GM12874 (cell line): Measurements from ENCODE around the gene TNFRSF19.

ENCODE experiments used
- TF ChIP-seq, protein P1 (sequence below): IDR thresholded peaks from 2 replicates; pipeline ENCODE4 v1.5.1; 2011; ENCODE audit warnings: low read depth, mild to moderate bottlenecking, control low read depth, low read length, moderate library complexity; ENCODE audit not compliant: insufficient read depth

The TNFRSF19 gene

DNA sequence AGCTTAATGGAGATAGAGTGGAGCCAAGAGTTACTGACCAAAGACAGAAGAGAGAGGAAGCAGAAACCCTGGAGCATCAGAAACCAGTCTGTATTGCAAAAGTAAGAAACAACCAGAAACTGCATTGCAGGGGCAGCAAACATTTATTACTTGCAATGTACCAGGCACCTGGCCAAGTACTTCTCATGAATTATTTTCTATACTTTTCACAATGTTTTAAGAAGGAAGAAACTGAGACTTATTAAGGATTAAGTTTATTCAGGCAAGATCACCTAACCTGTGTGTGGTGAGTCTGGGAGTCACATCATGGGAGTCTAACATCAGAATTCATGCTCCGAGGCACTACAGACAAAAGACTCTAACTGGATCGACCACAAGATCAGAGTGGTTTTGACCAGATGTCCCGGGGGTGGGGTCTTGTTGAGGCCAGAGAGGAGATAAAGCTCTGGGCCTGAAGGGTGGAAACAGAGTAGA is 47.4 kb downstream of the TNFRSF19 start:
- TF ChIP-seq, protein P1, sequence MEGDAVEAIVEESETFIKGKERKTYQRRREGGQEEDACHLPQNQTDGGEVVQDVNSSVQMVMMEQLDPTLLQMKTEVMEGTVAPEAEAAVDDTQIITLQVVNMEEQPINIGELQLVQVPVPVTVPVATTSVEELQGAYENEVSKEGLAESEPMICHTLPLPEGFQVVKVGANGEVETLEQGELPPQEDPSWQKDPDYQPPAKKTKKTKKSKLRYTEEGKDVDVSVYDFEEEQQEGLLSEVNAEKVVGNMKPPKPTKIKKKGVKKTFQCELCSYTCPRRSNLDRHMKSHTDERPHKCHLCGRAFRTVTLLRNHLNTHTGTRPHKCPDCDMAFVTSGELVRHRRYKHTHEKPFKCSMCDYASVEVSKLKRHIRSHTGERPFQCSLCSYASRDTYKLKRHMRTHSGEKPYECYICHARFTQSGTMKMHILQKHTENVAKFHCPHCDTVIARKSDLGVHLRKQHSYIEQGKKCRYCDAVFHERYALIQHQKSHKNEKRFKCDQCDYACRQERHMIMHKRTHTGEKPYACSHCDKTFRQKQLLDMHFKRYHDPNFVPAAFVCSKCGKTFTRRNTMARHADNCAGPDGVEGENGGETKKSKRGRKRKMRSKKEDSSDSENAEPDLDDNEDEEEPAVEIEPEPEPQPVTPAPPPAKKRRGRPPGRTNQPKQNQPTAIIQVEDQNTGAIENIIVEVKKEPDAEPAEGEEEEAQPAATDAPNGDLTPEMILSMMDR = no peak

- TF ChIP-seq, protein P1 = no peak
Measured at GRCh38 chr13:23618341-23618740, 48.1 kb downstream of the TNFRSF19 start.

- TF ChIP-seq, protein P1 = no peak
Measured at GRCh38 chr13:23619068-23619855, 49.0 kb downstream of the TNFRSF19 start.

- TF ChIP-seq, protein P1 = no peak
Measured at GRCh38 chr13:23620211-23620610, 50.0 kb downstream of the TNFRSF19 start.

GRCh38 chr13:23620613-23621315 is 50.6 kb downstream of the TNFRSF19 start:
- TF ChIP-seq, protein P1 = no peak

DNA sequence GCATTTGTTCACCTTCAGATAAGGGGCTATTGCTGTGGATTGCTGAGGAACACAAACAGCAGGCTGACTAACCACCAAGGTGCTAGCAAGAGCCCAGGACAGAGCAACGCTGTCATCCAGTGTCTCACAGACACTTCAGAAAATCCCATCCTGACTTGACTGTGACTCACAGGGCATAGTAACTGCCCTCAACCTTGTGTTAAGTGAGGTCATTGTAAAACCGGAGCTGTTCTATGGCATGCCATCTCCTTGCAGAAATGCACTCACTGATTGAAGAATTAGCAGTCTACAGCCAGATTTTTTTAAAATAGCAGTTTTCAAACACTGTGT is 51.1 kb downstream of the TNFRSF19 start:
- TF ChIP-seq, protein P1 = no peak

DNA sequence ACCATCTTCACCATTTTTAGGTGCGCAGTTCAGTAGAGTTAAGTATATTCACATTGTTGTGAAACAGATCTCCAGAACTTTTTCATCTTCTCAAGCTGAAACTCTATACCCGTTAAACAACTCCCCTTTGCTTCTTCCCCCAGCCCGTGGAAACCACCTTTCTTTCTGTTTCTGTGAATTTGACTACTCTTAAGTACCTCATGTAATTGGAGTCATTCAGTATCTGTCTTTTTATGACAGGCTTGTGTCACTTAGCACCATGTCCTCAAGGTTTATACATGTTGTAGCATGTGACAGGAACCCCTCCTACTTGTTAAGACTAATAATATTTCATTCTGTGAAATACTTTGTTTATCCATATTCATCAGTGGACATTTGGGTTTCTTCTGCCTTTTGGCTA is 52.8 kb downstream of the TNFRSF19 start:
- TF ChIP-seq, protein P1 = no peak
